HG02840 (cell line): ENCODE results near the gene SYT12.

ENCODE experiments used
- ATAC-seq: cut with Tn5 transposase; IDR thresholded peaks from one replicate; pipeline ENCODE4 v1.9.1; 2021; ENCODE audit warnings: mild to moderate bottlenecking, moderate library complexity, moderate number of reproducible peaks; ENCODE audit not compliant: unreplicated experiment, low FRiP score

Gene SYT12

DNA sequence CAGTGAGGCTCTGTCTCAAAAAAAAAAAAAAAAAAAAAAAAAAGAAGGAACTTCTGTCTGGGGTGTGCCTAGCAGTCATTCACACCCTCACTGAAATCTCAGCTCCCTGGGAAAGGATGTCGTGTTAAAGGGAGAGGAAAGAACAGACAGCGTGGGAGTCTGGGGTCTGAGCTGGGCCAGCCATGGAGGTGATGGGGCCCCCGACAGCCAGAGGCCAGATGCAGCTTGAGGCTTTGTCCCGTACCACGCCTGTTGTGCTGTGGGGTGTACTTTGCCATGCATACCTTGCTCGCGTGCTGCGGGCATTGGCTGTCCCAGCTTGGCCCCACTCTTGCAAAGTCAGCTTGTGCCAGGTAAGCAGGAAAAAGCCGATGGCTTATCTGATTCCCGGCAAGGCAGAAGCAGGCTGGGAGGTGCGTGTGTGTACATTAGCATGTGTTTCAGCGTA is 4.6 kb downstream of the SYT12 start:
- no peak for ATAC-seq

DNA sequence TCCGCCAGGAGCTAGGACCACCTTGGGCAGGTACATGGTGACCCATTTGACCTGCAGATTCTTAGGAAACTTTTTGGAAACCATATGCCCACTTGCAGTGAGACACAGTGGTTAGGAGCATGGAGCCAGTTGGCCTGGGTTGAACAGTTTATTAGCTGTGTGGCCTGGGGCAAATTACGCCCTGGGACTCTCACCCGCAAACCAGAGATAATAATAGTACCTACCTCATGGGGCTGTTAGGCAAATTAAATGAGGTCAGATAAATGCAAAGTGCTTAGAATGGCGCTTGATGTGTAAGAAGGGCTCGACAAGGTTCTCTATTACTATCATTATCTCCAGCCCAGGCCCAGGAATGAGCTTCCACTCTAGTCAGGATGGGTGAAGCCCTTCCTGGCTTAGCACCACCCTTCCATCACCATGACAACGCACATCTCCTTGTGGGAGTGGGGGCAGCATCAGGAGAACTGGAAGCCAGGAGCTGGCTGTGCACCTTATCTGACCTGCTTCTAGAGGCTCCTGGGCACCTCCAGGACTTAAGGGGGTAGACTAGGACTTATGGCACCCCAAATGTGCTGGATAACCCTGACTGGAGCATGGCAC is 5.1 kb downstream of the SYT12 start:
- ATAC-seq = no peak

DNA sequence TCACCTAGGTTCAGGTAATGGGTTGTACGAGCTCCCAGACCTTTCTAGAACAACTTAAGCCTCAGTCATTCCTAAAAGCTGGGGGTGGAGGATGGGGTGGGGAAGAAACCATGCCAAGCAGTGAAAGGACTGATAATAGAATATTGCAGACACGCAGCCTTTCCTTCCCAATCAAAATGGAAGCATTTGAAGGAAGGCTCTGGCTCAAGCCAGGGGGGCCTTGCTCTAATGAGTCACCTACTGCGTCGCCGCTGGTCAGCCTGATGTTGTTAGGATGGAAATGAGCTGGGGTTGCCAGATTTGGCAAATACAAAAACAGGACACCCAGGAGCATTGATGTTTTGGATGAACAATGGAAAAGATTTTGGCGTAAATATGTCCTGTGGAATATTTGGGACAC is 6.2 kb downstream of the SYT12 start:
- no peak for ATAC-seq

DNA sequence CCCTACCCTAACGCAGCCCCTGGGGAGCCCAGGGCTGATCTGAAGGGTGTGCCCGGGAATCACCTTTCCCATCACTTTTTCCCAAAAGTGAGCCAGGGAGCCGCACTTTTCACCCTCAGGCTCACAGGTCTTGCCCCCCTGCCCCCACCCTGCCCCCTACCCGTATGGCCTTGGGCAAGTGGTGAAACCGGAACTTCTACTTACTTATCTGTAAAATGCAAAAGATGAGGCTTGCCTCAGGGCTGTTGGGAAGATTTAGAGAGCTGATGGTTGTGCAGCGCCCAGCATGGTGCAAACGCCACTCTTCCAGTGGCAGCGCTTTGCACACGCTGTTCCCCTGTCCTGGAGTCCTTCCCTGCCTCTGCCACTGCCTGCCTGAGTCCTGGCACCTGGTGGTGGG is 8.0 kb downstream of the SYT12 start:
- ATAC-seq = no peak

DNA sequence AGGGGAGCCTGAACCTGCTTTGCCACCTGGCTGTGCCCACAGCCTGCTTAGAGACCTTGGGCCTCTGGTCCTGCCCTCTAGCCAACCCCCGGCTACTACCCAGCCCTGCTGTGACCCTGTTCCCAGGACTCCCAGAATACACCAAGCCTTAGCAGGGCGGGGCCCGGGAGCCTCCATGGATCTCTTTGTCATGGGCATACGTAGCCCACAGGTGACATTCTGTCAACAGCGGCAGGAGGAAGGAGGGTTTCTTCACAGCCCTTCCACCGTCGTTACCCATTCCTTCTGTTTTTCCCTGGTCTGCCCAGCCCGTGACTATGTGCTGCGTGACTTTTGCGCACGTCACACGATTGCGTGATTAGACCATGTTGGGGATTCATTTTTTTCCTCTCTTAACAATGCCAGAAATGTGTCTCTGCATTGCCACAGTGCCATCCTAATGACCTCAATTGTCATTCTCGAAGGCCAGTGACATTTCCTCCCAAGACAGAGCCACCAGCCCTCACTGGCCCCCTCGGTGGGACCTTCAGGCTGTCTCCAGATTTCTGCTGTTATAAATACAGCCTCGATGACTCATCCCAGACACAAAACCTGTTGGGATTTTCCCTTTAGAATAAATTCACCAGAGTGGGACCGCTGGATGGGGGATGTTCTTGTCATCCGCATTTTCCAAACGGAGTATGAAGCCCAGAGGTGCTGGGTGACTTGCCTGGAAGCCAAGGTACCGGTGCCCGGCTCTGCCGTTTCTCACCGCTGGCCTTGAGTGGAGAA is 9.0 kb downstream of the SYT12 start:
- ATAC-seq = no peak

DNA sequence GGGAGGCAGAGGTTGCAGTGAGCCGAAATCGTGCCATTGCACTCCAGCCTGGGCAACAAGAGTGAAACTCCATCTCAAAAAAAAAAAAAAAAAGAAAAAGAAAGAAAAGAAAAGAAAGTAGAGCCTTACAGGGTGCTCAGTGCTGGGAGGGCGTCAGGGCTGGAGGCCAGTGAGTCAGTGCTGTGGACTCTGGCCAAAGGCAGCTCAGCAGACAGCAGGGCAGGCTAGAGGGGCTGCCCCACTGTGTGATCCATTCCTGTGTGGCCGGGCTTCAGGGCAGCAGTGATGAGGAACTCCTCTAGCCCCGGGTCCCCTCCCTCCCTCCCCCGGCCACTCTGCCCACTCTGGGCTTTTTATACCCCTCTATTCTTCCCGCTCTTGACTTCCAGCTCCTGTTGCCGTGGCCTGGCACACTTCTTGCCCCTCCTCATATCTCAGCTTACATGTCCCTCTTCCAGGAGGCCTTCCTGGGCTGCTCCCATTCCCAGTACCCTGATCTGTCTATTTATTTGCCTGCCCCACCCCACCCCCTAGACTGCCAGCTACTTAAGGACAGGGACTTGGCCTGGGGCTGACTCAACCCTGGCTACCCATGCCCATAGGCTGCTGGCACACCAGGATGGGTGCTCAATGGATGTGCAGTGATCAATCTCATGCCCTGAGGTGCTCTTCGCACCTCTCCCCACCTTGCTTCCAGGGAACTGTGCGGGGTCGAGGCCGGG is 10.1 kb downstream of the SYT12 start:
- no peak for ATAC-seq

DNA sequence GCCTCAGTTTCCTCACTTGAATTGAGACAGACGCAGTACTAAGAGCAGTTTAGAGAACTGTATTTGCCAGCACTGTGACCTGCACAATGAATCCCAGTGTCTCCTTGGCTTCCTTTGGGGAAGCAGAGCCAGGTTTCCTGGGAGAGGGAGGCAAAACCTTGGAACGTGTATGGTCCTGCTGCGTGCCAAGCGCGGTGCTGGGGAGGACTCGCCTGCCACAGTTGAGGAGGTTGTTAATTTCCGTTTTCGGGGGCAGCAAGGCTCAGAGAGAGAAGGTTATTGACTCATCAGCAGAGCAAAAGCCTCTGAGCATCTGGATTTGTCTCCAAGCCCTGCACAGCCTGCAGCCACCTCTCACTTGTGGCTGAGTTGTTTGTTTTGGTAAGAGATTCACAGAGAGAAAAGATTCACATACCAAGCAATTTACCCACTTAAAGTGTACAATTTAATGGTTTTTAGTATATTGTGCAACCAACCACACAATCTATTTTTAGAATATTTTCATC is 10.8 kb downstream of the SYT12 start:
- ATAC-seq = no peak

DNA sequence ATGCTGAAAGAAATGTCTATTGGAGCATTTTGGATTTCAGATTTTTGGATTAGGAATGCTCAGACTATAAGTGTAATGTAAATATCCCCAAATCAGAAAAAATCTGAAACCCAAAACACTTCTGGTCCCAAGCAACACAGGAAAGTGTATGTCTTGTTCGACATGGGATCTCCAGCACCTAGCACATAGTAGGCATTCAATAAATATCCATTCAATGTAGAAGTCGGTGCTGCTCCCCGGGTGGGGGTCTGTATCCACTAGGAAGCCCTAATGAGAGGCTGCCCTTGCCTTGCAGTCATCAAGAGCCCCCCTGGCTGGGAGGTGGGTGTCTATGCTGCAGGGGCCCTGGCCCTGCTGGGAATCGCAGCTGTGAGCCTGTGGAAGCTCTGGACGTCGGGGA is 11.4 kb downstream of the SYT12 start:
- no peak for ATAC-seq

DNA sequence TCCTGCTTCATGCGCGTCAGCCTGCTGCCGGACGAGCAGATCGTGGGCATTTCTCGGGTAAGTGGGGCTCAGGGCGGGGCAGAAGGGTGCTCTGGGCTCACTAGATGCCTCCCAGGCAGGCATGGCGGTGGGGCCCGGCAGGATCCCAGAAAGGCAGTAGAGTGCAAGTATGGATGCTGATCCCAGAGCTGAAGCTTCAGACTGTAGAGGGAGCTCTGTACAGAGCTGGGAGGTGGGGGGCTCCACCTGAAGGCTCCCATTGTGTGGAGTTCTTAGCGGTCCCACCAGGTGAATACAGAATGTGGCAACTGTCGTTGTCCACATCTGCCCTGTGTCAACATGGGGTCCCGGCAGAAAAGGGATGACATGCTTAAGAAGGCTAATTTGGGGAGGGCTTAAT is 17.2 kb downstream of the SYT12 start:
- no peak for ATAC-seq

DNA sequence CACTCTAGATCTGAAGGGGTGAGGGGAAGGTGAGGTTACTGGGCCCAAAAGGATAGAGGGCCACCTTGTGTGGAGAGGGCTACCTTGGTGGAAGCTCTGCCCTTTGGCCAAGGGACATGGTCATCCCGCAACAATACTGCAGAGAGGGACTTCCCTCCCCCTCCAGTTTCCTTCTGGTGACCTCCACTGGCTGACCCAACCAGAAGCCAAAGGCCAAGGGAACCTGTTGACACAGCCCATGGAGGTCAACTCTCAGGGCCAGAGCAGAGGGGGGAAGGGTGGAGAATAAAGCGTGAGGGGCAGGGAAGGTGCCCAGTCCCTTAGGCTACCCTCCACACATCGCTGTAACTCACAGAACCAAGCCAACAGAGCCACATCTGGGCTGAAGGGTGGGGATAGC is 18.7 kb downstream of the SYT12 start:
- ATAC-seq = no peak

DNA sequence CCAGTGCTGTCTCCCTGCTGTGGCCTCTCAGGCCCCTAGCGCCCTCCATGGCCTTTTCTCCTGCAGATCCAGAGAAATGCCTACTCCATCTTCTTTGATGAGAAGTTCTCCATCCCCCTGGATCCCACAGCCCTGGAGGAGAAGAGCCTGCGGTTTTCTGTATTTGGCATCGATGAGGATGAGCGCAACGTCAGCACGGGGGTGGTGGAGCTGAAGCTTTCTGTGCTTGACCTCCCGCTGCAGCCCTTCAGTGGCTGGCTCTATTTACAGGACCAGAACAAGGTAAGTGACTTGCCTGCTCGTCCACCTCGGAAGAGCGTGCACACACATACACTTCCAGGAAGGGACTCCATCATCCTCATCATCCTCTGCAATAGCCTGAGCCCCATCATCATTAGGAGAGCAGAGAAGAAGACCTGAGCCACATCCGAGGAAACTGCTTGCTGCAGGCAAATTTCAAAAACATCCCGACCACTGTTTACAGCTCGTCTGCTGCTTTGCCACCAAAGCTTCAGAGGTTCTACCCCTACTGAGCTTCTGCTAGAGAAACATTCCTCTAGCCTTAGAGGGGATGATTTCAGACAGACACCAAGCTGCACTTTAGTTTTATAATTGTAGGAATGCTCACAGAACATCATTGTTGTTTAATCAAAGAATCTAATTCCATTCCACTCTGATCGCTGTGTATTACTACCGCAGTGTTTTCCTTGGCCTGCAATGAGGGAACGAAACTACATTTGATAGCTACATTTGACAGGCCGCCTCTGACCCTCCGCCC is 20.8 kb downstream of the SYT12 start:
- no peak for ATAC-seq

DNA sequence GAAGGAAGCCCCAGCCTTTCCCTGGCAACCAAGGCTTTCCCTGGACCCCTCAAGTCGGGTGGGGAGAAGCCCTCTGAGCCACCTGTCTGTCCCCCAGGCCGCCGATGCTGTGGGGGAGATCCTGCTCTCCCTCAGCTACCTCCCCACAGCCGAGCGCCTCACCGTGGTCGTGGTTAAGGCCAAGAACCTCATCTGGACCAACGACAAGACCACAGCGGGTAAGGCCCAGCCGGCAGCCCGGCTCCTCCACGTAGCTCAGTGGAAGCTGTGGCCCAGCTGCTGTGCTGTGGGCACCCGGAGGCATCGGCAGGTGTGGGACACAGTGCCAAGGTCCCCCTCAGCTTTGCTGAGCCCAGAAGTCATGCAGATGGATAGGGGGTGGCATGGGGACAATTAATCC is 21.6 kb downstream of the SYT12 start:
- no peak for ATAC-seq

DNA sequence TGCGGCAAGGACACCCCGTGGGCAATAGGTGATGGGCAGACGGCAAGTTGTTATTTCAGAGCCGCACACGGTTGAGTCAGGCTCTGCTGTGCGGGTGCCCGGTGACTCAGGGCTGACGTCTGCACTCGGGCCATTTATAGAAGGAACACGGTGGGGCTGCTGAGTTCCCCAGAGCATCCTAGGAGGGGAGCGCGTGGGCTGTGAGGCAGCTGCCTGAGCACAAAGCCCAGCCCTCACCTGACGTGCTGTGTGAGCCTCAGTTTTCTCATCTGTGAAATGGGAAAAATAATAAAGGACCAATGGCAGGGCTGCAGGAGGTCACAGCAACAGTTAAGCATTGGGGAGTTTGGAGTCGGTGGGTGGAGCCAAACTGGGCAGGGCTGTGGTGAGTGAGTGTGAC is 22.4 kb downstream of the SYT12 start:
- ATAC-seq = no peak

DNA sequence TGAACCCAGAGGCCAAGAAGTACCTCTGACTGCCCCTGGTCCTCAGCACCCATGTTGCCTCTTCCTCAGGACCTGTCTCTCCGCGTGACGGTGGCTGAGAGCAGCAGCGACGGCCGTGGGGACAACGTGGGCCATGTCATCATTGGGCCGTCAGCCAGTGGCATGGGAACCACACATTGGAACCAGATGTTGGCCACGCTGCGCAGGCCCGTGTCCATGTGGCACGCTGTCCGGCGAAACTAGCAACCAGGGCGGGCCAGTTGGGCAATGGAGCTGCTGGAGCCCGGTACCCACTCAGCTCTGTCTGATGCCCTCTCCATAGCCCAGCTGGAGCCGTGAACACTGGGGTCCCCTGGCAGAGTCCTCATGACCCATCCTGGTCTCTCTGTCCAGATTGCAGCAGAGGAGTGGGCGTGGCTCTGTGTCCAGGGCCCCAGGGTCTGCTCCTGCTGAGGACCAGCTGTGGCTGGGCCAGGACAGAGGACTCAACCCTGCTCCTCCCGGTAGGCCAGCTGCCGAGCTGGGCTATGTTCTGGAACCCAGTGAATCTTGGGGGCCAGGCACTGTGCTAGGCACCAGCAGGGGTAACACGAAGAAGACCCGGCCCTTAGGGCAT is 25.7 kb downstream of the SYT12 start:
- ATAC-seq = no peak

DNA sequence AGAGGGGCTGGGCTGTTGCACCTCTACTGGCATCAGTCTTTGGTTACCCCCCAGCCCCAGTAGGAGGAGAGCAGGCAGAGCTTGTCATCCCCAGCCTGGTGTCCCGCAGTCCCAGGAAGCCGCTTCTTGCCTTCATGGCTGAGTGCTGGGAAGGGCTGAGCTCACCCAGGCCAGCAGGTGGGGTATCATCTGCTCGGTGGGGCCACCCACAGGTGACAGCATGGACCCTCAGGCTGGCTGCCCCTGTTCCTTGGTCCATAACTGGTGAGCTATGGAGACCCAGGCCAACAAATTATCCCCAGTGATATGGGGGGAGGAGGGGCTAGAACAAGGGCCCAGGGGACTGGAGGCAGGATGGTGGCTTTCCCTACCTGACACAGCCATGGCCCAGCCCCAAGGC is 27.2 kb downstream of the SYT12 start:
- no peak for ATAC-seq

DNA sequence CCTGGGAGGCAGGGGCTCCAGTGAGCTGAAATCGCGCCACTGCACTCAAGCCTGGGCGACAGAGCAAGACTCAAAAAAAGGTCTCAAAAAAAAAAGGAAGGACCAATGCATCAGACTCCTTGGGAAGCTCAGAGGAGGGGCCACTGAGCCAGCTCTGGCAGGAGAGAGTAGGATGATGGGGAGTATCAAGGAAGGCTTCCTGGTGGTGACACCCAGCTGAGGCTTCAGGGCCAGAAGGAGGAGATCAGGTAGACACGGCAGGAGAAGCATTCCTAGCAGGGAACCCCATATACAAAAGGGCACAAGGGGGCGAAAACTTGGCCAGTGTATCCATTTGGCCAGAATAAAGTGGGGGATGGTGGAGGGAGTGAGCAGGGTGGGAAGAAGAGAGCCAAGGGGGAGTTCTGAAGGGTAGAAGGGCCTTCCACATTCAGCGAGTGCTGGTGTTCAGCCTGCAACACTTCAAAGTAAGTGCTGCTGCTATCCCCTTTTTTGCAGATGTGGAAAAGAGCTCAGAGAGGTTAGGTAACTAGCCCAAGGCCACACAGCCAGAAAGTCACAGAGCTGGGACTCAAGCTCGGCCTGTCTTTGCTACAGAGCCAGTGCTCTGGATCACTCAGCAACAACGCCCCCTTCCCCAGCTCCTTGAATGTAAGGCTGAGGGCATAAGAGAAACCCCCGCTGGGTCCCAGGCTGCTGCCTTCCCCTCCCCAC is 28.4 kb downstream of the SYT12 start:
- no peak for ATAC-seq

DNA sequence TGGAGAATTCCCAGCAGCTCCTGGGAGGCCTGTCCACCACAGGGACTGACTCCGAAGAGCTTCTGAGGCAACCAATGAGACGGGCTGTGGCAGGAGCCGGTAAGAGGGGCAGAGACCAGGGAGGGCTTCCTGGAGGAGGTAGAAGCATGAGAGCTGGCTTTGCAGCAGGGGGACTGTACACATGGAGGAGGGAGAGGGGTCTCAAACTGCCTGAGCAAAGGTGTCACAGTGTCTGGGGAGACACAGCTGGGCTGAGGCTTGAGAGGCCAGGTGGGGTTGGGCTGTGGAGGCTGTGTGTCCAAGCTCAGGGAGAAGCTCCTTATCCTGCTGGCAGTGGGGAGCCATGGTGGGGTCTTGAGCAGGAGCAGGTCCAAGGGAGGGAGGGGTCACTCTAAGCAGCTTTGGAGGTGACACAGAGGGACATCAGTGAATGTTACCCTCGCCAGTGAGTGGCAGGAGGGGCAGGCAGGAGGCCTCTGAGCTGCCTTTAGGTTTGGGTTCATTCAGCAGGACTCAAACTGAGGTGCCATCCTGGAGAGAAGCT is 29.1 kb downstream of the SYT12 start:
- no peak for ATAC-seq

DNA sequence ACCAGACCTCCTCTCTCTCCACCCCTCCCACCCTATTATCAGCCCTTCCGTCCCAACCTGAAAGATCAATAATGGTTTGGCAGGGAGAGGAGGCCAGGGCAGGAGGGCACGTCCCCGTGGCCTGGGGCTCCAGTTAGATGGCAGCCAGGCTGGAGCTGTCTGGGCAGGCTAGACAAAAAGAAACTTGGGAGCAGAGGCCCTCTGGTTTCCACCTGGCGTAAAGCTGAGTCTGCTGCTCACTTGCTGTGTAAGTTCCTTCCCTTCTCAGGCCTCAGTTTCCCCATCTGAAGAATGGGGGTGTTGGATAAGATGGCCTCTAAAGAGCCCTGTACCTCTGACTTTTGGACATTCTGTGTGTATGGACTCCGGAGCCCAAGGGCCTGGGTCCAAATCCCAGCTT is 30.0 kb downstream of the SYT12 start:
- ATAC-seq = no peak

DNA sequence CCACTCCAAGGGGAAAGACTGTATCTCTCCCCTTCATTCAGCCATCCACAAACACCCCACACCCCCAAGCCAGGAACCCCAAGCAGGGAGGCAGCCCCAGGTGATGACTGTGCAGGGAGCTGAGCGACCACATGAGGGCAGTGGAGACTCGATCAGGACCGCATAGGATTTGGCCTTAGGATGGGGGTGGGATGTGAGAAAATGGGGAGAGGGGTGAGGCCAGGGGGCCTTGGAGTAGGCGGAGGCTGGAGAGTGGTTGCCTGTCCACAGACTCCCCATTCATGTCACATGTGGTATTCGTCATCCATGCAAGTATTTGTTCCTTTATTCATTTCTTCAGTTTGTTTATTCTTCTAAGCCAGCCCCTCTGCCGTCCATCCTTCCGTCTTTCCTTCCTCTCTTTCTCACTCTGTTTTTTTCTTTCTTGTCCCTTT is 31.0 kb downstream of the SYT12 start:
- no peak for ATAC-seq
